Measurements from ENCODE around the gene RCAN3. TPM values are rescaled to one million over a fixed set of nuclear protein-coding genes. Genes with fewer than 3 reads are reported as not detected.

RCAN3 gene
- total RNA-seq, 2 donors from 2014 or later = 12.6 to 15.1 TPM

- TF ChIP-seq, protein P1, sequence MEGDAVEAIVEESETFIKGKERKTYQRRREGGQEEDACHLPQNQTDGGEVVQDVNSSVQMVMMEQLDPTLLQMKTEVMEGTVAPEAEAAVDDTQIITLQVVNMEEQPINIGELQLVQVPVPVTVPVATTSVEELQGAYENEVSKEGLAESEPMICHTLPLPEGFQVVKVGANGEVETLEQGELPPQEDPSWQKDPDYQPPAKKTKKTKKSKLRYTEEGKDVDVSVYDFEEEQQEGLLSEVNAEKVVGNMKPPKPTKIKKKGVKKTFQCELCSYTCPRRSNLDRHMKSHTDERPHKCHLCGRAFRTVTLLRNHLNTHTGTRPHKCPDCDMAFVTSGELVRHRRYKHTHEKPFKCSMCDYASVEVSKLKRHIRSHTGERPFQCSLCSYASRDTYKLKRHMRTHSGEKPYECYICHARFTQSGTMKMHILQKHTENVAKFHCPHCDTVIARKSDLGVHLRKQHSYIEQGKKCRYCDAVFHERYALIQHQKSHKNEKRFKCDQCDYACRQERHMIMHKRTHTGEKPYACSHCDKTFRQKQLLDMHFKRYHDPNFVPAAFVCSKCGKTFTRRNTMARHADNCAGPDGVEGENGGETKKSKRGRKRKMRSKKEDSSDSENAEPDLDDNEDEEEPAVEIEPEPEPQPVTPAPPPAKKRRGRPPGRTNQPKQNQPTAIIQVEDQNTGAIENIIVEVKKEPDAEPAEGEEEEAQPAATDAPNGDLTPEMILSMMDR (IDR thresholded peaks at IDR 0.05) = no peak
- Histone ChIP-seq H3K27ac (no peak overlapping the region), H3K9ac (ENCODE audit: low read depth in 2 of 2, low read length in 2 of 2) (no peak overlapping the region), H3K4me3 (no peak overlapping the region), H3K9me3 (no peaks in the 10 kb centered on the region), H3K36me3 (no peaks in the 10 kb centered on the region), H3K27me3 (no peaks in the 10 kb centered on the region), H3K4me1 (no peaks in the 10 kb centered on the region)
- intact Hi-C loops (cut with DNase I) = no loop called here
- no peak for DNase-seq
Observed at GRCh38 chr1:24476571-24476970, 26.1 kb upstream of the RCAN3 start.

DNA sequence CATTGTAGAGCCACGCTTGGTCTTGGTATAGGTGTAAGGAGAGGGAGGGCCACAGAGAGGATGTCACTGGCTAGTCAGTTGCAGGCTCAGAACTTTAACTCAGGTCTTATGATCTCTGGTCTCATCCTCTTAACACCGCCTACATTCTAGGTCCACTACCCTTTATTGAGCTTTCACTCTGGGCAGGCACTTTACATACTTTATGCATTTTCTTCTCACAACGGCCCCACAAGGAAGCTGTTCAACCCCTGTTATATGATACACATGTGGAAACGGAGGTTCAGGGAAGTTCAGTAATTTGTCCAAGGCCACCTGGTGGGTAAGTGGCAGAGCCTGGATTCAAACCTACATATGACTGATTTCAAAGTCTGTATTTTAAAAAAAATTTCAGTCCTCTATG, 25.3 kb upstream of the RCAN3 start:
- DNase-seq = no peak
- no peaks in the 10 kb centered on the region for H3K36me3 ChIP-seq
- intact Hi-C loops (cut with DNase I) = no loop called here
- no peak overlapping the region for H3K9ac ChIP-seq (ENCODE audit: low read depth in 2 of 2, low read length in 2 of 2)
- no peaks in the 10 kb centered on the region for H3K4me1 ChIP-seq
- H3K27me3 ChIP-seq = no peaks in the 10 kb centered on the region
- TF ChIP-seq, protein P1 (IDR thresholded peaks at IDR 0.05) = no peak
- no peaks in the 10 kb centered on the region for H3K9me3 ChIP-seq
- H3K4me3 ChIP-seq = no peak overlapping the region
- H3K27ac ChIP-seq = no peak overlapping the region

- no peaks in the 10 kb centered on the region for H3K36me3 ChIP-seq
- peak overlapping the region; percentile 17 for H3K27ac ChIP-seq
- peak overlapping the region in 1 of 2 donors; percentile 19 for H3K9ac ChIP-seq (ENCODE audit: low read depth in 2 of 2, low read length in 2 of 2)
- no peaks in the 10 kb centered on the region for H3K4me1 ChIP-seq
- H3K4me3 ChIP-seq = no peak overlapping the region
- TF ChIP-seq, protein P1 (IDR thresholded peaks at IDR 0.05) = no peak
- H3K9me3 ChIP-seq = no peaks in the 10 kb centered on the region
- DNase-seq = no peak
- intact Hi-C loops (cut with DNase I) = no loop called here
- H3K27me3 ChIP-seq = no peaks in the 10 kb centered on the region
Observed at GRCh38 chr1:24481101-24481500, 21.5 kb upstream of the RCAN3 start.

GRCh38 chr1:24481843-24482610, 20.6 kb upstream of the RCAN3 start:
- H3K4me3 ChIP-seq = no peak overlapping the region
- H3K36me3 ChIP-seq = no peaks in the 10 kb centered on the region
- TF ChIP-seq, protein P1 (IDR thresholded peaks at IDR 0.05) = no peak
- H3K27ac ChIP-seq = peak overlapping the region; percentile 17
- DNase-seq = no peak
- H3K27me3 ChIP-seq = no peaks in the 10 kb centered on the region
- H3K9ac ChIP-seq (ENCODE audit: low read depth in 2 of 2, low read length in 2 of 2) = no peak overlapping the region
- no peaks in the 10 kb centered on the region for H3K4me1 ChIP-seq
- no peaks in the 10 kb centered on the region for H3K9me3 ChIP-seq
- intact Hi-C loops (cut with DNase I) = no loop called here

GRCh38 chr1:24483441-24483840, 19.2 kb upstream of the RCAN3 start:
- H3K27ac ChIP-seq = no peak overlapping the region
- no peaks in the 10 kb centered on the region for H3K9me3 ChIP-seq
- DNase-seq = no peak
- H3K4me3 ChIP-seq = no peak overlapping the region
- no peaks in the 10 kb centered on the region for H3K4me1 ChIP-seq
- no peaks in the 10 kb centered on the region for H3K27me3 ChIP-seq
- TF ChIP-seq, protein P1 (IDR thresholded peaks at IDR 0.05) = no peak
- intact Hi-C loops (cut with DNase I) = no loop called here
- no peaks in the 10 kb centered on the region for H3K36me3 ChIP-seq
- no peak overlapping the region for H3K9ac ChIP-seq (ENCODE audit: low read depth in 2 of 2, low read length in 2 of 2)

Data from colonic mucosa (tissue), 4 donors.